ENCODE results near the gene ANKDD1A.

- TF ChIP-seq, protein P1, sequence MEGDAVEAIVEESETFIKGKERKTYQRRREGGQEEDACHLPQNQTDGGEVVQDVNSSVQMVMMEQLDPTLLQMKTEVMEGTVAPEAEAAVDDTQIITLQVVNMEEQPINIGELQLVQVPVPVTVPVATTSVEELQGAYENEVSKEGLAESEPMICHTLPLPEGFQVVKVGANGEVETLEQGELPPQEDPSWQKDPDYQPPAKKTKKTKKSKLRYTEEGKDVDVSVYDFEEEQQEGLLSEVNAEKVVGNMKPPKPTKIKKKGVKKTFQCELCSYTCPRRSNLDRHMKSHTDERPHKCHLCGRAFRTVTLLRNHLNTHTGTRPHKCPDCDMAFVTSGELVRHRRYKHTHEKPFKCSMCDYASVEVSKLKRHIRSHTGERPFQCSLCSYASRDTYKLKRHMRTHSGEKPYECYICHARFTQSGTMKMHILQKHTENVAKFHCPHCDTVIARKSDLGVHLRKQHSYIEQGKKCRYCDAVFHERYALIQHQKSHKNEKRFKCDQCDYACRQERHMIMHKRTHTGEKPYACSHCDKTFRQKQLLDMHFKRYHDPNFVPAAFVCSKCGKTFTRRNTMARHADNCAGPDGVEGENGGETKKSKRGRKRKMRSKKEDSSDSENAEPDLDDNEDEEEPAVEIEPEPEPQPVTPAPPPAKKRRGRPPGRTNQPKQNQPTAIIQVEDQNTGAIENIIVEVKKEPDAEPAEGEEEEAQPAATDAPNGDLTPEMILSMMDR (IDR thresholded peaks at IDR 0.05) = no peak
- no peak for TF ChIP-seq POLR2AphosphoS5 (IDR thresholded peaks at IDR 0.05)
These were observed 81.6 kb downstream of the ANKDD1A start for GRCh38 chr15:64993290-64993689.

Measured in stomach (tissue), 4 donors.